Right ventricle myocardium inferior (tissue), 1 donor: ENCODE data around the gene SMR3A. TPM values are rescaled to one million over a fixed set of nuclear protein-coding genes. Genes with fewer than 3 reads are reported as not detected.

ENCODE experiments used
- ATAC-seq: fragments of 200-7000 bp; cut with Tn5 transposase; one replicate; pipeline ENCODE4 v1.9.1; 2020; ENCODE audit warnings: mild to moderate bottlenecking, moderate library complexity
- DNase-seq: peaks from one replicate; pipeline ENCODE4 v3.0.0; 2021; ENCODE audit errors: missing footprints
- intact Hi-C: fragments of 100-400 bp; cut with DNase I; formaldehyde crosslinking; loops from one replicate; pipeline ENCODE4 v1.11.0; 2022
- long read RNA-seq: library from polyadenylated mRNA; unstranded; transcript quantifications from one replicate; pipeline ENCODE4 v2.0.0, GENCODE V29; 2021
- total RNA-seq: library from RNA; stranded (reverse); fragmentation: NEBNext Ultra II Directional; extraction: Animal tissue kit (Norgen Biotek cat#: 25700); gene quantifications from one replicate; pipeline ENCODE4 v1.2.1, GENCODE V29; 2021
- donor health status: DM: no; HTN: yes; CAD: no; lungs with severe emphysema.

The SMR3A gene
- not detected for total RNA-seq
- long read RNA-seq, result 0 reads

- no peak for ATAC-seq
- intact Hi-C loops, result no loop called here
- no peak for DNase-seq
These were observed at the start of gene SMR3A for GRCh38 chr4:70360460-70360859. TSS of gene SMR3A (plus strand) at chr4:70360760. CDS start at chr4:70362116, 1,356 bp downstream.

GRCh38 chr4:70313736-70314135 lies 46.8 kb upstream of the SMR3A start:
- no peak for DNase-seq
- intact Hi-C loops, result no loop called here
- no peak for ATAC-seq

GRCh38 chr4:70315928-70316327 lies 44.6 kb upstream of the SMR3A start:
- DNase-seq (no peak), ATAC-seq (no peak)
- intact Hi-C loops, result no loop called here

- intact Hi-C loops, result no loop called here
- ATAC-seq (no peak), DNase-seq (no peak)
These were observed 34.5 kb upstream of the SMR3A start for GRCh38 chr4:70326052-70326451.

GRCh38 chr4:70334681-70335080 lies 25.9 kb upstream of the SMR3A start, which contains the start of gene CABS1:
TSS of gene CABS1 (plus strand) at chr4:70334981. CDS start at chr4:70335040, 59 bp downstream.
- ATAC-seq, result no peak
- DNase-seq, result no peak
- intact Hi-C loops, result no loop called here

- ATAC-seq (no peak), DNase-seq (no peak)
- intact Hi-C loops, result no loop called here
These were observed 24.5 kb upstream of the SMR3A start for GRCh38 chr4:70336043-70336442.

GRCh38 chr4:70337886-70338420 lies 22.6 kb upstream of the SMR3A start:
- intact Hi-C loops, result no loop called here
- ATAC-seq, result no peak
- DNase-seq, result no peak

- ATAC-seq, result no peak
- intact Hi-C loops, result no loop called here
These were observed 4.4 kb upstream of the SMR3A start for GRCh38 chr4:70356185-70356584.

GRCh38 chr4:70359115-70359661 lies 1.4 kb upstream of the SMR3A start:
- DNase-seq (no peak), ATAC-seq (no peak)

More at GRCh38 chr4:70356185-70356584, 4.4 kb upstream of the SMR3A start:
- no peak for DNase-seq

GRCh38 chr4:70364002-70364401 lies 3.4 kb downstream of the SMR3A start:
- DNase-seq (no peak), ATAC-seq (no peak)
- intact Hi-C loops, result no loop called here

More at GRCh38 chr4:70359115-70359661, 1.4 kb upstream of the SMR3A start:
- intact Hi-C loops, result no loop called here

GRCh38 chr4:70365479-70365878 lies 4.9 kb downstream of the SMR3A start:
- ATAC-seq (no peak), DNase-seq (no peak)
- intact Hi-C loops, result no loop called here

GRCh38 chr4:70367813-70368212 lies 7.3 kb downstream of the SMR3A start:
- ATAC-seq, result no peak
- DNase-seq, result no peak
- intact Hi-C loops, result no loop called here

- no peak for DNase-seq
- intact Hi-C loops, result no loop called here
- ATAC-seq, result no peak
These were observed 11.4 kb downstream of the SMR3A start for GRCh38 chr4:70371987-70372386.

- ATAC-seq, result no peak
- no peak for DNase-seq
- intact Hi-C loops, result no loop called here
These were observed 12.2 kb downstream of the SMR3A start for GRCh38 chr4:70372760-70373159.

GRCh38 chr4:70380578-70380977 lies 20.0 kb downstream of the SMR3A start:
- no peak for DNase-seq
- intact Hi-C loops, result no loop called here
- no peak for ATAC-seq

GRCh38 chr4:70382691-70383181 lies 22.2 kb downstream of the SMR3A start, which contains the start of gene SMR3B:
TSS of gene SMR3B (plus strand) at chr4:70383131. CDS start at chr4:70384511, 1,380 bp downstream.
- intact Hi-C loops, result no loop called here
- ATAC-seq, result no peak
- DNase-seq, result no peak

GRCh38 chr4:70392057-70392776 lies 31.7 kb downstream of the SMR3A start:
- no peak for DNase-seq
- ATAC-seq, result no peak
- intact Hi-C loops, result no loop called here

- intact Hi-C loops, result no loop called here
- no peak for DNase-seq
- no peak for ATAC-seq
These were observed 37.0 kb downstream of the SMR3A start, which contains the start of gene OPRPN for GRCh38 chr4:70397580-70397979. TSS of gene OPRPN (plus strand) at chr4:70397940. CDS start at chr4:70399286, 1,346 bp downstream.

- intact Hi-C loops, result no loop called here
- DNase-seq (no peak), ATAC-seq (no peak)
These were observed 38.8 kb downstream of the SMR3A start for GRCh38 chr4:70399319-70399718.

GRCh38 chr4:70402762-70403161 lies 42.2 kb downstream of the SMR3A start:
- intact Hi-C loops, result no loop called here
- no peak for ATAC-seq
- no peak for DNase-seq
